GM18511 (cell line): Measurements from ENCODE around the gene NKIRAS1.
"Not testable (repeated sequence)": the region's sequence is repeated elsewhere in the genome, so short reads cannot be mapped to it uniquely, and the experiment has no call there.

Experiments
- ATAC-seq: cut with Tn5 transposase; IDR thresholded peaks from one replicate; pipeline ENCODE4 v1.9.1; 2021; ENCODE audit warnings: mild to moderate bottlenecking, moderate library complexity; ENCODE audit not compliant: unreplicated experiment

NKIRAS1 gene

DNA sequence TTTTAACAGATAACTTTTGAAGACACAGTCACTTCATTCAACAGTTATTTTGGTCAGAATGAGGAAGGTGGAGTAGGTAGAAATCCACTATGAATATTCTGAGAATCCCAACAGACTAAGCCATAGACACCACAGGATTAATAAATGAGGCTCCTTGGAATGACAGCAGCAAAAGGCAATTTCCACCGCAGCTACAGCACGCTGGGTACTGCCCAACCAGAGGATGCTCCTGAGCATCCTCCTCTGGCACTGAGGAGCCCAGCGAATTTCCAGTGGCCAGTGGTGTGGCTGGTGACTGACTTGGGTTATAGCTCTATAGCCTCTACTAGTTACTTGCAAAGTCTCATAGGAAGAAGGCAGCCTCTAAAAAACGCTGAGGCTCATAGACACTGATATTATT lies 24.6 kb upstream of the NKIRAS1 start:
- no peak for ATAC-seq

- no peak for ATAC-seq
Observed at GRCh38 chr3:23940775-23941174, 24.0 kb upstream of the NKIRAS1 start.

GRCh38 chr3:23938688-23939087 lies 21.9 kb upstream of the NKIRAS1 start:
- no peak for ATAC-seq

DNA sequence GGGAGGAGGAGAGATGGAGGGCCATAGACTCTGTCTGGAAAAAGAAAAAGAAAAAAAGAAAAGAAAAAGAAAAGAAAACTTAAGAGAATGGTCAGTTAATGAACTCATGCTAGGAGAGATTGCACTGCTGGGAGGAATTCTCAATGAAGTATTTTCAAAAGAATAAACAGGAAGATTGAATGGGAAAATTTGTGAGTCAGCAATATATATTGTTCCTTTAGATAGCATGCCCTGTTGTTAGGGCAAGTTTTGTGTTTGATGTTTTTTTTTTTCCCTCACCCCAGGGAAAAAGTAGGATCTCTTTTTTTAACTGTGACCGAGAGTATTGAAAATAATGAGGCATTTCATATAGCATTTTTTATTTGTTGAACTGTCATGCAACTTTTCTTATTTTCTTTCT lies 20.5 kb upstream of the NKIRAS1 start:
- ATAC-seq: no peak

DNA sequence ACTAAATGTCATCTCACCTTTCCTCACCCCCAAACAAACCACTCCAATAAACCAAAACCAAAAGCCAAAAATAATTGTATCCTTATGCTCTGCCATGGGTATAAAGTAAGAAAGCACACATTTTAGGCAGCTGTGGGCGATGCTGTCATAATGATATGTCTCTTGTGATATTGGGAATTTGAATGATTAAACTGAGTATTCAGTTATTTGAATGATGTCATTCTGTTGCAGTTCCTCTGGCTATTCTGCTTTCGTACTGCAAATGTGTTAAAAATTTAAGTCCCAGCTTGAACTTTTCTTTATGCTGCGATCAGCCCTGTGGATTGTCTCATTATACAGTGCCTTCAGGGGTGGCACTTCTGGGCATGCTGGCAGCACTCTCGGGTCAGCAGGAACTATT lies 17.5 kb upstream of the NKIRAS1 start:
- ATAC-seq: no peak

GRCh38 chr3:23932571-23932970 lies 15.8 kb upstream of the NKIRAS1 start:
- no peak for ATAC-seq

GRCh38 chr3:23931597-23931996 lies 14.8 kb upstream of the NKIRAS1 start:
- no peak for ATAC-seq

GRCh38 chr3:23928524-23928923 lies 11.7 kb upstream of the NKIRAS1 start:
- no peak for ATAC-seq

- ATAC-seq: no peak
Observed at GRCh38 chr3:23926736-23927135, 9.9 kb upstream of the NKIRAS1 start.

DNA sequence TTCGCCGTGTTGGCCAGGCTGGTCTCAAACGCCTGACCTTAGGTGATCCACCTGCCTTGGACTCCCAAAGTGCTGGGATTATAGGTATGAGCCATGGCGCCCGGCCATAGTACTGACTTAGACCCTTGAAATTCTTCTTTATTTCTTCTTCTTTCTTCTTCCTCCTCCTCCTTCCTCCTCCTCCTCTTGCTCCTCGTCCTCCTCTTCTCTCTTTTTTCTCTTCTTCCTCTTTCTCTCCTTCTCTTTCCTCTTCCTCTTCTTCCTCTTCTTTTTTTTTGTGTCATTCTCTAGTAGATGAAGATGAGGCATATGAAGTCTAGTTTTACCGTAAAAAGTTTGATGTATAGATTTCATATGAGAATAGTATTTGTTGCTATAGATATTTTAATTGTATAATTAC lies 9.5 kb upstream of the NKIRAS1 start:
- no peak for ATAC-seq

- no peak for ATAC-seq
Observed at GRCh38 chr3:23923786-23924185, 7.0 kb upstream of the NKIRAS1 start.

DNA sequence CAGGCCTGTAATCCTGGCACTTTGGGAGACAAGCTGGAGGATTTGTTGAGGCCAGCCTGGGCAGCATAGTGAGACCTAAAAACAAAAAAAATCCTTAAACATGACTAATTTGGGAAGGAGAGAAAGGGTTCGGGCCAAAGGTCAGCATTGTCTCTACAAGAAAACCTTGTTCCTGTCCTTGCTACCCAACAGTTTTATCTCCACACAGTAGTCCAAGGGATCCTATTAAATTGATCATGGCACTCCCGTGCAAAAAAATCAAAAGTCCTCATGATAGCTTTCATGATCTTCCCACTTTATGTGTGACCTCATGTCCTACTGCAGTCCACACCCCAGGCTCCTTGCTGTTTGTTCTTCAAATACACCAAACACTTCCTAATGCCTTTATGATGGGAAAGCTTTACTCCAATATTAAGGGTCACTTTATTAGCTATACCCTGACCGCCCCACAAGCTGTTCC lies 4.3 kb upstream of the NKIRAS1 start:
- ATAC-seq: no peak

GRCh38 chr3:23920151-23920655 lies 3.4 kb upstream of the NKIRAS1 start:
- ATAC-seq: no peak

GRCh38 chr3:23919628-23920027 lies 2.8 kb upstream of the NKIRAS1 start:
- no peak for ATAC-seq

DNA sequence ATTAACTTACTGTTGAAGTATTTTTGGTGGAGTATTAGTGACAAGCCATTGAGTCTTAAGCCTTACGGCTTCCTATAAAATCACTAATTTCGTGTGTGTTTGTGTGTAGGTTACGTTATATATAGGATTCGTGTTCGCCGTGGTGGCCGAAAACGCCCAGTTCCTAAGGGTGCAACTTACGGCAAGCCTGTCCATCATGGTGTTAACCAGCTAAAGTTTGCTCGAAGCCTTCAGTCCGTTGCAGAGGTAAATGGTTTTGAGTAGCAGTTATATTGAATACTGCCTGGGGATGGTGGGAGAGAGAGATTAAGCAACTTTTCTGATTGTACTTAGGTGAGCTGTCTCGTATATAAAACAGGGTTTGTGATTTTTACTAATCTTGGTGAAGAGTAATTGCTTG lies 1.5 kb upstream of the NKIRAS1 start:
- not testable (repeated sequence) for ATAC-seq

DNA sequence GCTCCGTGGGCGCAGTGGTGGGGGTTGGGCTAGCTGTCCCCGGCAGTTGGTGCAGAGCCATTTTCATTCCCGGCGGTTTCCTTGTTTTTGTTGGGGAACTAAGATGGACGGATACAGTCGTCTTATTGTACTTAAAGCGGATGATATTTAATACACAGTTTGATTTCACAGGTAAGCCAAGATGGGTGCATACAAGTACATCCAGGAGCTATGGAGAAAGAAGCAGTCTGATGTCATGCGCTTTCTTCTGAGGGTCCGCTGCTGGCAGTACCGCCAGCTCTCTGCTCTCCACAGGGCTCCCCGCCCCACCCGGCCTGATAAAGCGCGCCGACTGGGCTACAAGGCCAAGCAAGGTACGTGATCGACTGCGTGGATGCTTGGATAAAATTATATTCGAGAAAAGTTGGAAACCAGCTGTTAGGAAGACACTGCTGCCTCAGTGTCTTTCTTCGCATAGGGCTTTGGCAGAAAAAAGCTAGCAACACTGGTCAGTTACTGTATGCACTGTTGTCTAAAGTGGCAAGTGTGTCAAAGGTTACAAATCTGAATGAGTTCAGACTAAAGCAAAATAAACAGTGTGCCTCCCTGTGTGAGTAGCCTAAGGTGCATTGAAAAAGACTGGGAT lies 1.0 kb upstream of the NKIRAS1 start:
- ATAC-seq: not testable (repeated sequence)

DNA sequence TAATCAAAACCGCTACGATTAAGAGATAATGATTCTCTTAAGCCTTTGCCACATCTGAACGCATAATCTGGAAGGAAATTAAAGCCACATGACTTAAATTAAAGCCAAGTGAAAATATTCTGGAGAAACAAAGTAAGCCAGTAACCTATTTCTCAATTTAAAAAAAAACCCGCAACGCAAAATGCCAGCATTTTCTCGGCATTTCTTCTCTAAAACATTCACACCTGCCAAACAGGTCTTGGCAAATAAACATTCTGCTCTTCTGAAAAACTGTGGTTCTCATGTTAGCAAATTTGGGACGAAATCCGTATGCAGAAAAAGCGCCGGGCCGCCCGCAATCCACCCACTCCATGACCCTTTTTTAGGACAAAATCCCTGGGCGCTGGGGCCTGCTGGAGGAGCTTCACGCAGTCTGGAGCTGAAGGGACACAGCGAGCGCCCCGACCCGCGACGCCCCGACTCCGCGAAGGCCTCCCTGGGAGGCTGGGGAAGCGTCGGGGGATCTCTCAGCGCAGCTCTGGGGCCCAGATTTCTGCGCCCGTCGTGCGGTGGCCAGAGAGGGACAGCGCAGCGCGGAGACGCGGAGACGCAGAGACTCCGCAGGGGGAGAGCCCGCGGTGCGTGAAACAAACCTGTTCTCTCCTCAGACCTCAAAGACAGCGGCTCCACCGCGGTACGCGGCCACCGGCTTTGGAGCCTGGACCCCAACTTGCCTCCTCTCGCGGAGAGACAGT lies 471 bp downstream of the NKIRAS1 start:
- peak; percentile 52 for ATAC-seq

- no peak for ATAC-seq
Observed at GRCh38 chr3:23915537-23916108, 1.2 kb downstream of the NKIRAS1 start.

DNA sequence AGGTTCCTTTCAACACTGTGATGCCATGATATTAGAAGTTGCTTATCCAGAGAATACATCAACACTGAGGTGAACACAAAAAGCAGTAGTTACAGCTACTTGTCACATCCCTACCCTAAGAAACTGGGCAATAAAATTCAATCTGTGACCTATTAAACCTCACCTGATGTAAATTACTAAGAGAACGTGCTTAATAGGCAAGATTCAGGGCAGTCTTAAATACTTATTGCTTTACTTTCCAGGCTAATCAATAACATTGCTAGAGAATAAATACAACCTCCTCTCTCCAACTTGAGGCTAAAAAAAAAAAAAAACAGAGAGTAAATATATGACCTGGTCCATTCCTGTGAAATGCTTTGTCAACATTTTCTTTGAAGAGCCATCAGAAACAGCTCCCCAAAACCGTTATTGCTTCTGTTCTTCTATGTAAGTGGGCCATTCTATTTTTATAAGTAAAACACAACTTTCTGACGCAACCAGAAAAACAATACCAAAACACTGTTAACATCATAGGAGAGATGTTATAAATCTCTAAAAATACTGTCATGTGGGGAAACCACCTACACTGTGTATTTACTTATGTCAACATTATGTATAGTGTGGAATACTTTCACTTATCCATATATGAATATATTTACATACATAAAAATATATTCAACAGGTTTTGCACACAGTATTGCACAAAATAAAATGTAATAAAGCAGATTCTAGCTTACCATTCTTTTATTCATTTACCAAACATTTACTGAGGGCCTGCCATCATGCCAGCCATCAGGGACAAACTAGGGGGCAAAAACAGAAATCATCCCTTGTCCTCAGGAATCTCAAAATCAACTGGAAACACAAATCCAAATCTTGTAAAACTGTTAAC lies 2.7 kb downstream of the NKIRAS1 start:
- no peak for ATAC-seq

DNA sequence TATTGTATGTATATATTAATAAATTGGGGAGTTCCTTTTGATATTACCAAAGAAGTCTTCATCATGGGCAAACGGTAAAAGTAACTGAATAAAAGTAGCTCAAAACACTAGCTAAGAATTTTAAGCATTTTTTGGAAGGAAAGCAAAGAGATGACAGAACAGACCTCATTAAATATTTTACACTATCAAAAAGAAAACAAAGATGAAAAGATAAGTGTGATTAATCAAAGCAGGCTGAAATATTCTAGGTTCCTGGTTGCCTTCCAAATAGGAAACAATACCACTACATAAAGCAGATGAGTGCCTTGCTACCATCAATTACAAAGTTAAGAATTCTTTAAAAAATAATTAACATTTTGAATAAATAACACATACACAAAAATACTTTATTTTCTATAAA lies 3.6 kb downstream of the NKIRAS1 start:
- ATAC-seq: no peak

DNA sequence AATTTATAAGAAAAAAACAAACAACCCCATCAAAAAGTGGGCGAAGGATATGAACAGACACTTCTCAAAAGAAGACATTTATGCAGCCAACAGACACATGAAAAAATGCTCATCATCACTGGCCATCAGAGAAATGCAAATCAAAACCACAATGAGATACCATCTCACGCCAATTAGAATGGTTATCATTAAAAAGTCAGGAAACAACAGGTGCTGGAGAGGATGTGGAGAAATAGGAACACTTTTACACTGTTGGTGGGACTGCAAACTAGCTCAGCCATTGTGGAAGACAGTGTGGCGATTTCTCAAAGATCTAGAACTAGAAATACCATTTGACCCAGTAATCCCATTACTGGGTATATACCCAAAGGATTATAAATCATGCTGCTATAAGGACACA lies 4.5 kb downstream of the NKIRAS1 start:
- not testable (repeated sequence) for ATAC-seq
